Activated CD8-positive, alpha-beta memory T cell treated with anti-CD3 and anti-CD28 coated beads, Interleukin-2, amount 50 U/mL, for 48 hours (primary cell): ENCODE data around the gene P2RX7.

Experiments used
- DNase-seq: peaks from one replicate; pipeline ENCODE4 v3.0.0-alpha.2; 2020

The P2RX7 gene

DNA sequence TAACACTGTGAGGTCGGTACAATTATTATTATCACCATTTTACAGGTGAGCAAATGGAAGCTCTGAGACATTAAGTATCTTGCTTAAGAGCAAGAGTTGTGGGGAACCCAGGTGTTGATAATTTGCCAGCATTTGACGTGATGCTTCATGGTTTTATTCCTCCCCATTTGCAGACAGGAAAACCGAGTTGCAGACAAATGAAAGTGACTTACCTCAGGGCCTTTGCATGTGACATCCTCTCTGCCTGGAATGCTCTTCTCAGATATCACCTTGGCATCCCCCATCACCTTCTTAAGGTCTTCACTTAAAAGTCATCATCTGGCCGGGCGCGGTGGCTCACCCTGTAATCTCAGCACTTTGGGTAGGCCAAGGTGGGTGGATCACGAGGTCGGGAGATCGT lies 21.0 kb upstream of the P2RX7 start:
- no peak for DNase-seq

GRCh38 chr12:121112496-121112895 lies 20.2 kb upstream of the P2RX7 start:
- DNase-seq = no peak

GRCh38 chr12:121113057-121113456 lies 19.6 kb upstream of the P2RX7 start:
- no peak for DNase-seq

- no peak for DNase-seq
Observed at GRCh38 chr12:121114019-121114639, 18.5 kb upstream of the P2RX7 start.

- no peak for DNase-seq
Observed at GRCh38 chr12:121114806-121115205, 17.9 kb upstream of the P2RX7 start.

GRCh38 chr12:121115530-121115929 lies 17.1 kb upstream of the P2RX7 start:
- DNase-seq = no peak

DNA sequence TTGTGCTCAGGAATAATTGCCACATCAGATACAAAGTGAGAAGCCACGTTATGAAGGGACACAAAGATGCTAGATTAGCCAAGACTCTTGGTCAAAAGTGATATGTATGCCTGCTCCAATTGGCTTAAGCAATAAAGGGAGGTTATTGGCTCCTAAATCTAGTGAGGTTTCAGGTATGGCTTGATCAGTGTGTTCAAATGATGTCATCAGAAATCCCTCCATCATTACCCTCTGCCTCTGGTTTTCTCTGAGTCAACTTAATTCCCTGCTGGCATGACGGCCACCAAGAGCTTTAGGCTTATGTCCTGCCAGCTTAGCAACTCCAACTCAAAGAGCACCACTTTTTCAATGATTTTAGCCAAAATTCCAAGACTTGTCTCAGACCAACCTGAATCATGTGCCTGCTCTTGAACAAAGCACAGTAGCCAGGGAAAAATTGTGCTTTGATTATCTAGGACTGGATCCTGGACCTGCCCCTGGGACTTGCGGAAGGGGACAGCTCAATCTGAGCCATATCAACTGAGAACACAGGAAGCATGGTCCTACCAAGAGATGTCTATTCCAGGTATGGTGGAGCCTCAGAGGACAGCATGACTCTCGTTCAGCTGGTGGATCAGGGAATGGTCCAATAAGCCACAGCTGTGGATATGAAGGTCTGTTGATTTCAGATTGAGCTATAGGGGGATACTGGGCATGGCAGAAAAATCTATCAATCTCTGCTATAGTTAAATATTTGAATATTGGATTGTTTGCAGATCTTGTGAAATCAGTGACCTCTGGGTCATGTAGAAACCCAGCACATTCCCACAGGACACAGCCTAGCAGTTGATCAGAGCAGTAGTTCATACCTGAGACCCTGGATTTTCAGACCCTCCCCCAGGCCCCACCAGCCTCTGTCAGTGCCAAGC lies 16.1 kb upstream of the P2RX7 start:
- DNase-seq = no peak

DNA sequence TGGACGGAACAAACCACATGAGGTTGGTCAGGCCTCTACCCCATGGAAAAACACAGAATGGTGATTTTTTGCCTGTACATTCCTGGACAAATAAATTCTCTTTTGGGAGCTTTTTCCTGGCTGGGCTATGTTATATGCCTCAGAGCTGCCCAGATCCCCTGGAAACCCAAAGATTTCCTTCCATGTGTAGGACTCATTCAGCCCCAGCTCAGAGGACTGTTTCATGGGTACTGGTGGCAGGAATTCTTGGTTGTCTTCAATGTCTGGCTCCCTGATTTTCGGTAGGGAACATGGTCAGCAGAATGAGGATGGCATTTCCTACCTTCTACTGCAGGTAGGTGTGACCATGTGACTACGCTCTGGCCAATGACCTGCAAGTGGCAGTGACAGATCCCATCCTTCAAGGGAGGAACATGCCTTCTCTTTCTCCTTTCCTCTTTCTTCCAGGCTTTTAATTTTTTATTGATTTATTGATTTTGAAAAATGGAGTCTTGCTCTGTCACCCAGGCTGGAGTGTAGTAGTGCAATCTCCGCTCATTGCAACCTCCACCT lies 15.4 kb upstream of the P2RX7 start:
- DNase-seq = no peak

DNA sequence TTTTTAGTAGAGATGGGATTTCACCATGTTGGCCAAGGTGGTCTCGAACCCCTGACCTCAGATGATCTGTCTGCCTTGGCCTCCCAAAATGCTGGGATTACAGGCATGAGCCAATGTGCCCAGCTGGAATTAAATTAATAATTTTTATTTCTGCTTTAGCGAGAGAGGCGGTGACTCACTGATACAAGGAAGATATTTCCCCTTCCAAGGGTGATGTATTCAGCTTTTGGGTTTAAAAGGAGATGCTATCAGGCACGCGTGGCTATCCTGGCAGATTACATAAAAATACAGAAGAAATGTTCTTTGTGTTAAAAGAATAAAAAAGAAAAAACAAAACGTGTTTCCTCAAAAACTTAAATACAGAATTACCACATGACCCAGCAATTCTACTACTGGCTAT lies 12.4 kb upstream of the P2RX7 start:
- no peak for DNase-seq

DNA sequence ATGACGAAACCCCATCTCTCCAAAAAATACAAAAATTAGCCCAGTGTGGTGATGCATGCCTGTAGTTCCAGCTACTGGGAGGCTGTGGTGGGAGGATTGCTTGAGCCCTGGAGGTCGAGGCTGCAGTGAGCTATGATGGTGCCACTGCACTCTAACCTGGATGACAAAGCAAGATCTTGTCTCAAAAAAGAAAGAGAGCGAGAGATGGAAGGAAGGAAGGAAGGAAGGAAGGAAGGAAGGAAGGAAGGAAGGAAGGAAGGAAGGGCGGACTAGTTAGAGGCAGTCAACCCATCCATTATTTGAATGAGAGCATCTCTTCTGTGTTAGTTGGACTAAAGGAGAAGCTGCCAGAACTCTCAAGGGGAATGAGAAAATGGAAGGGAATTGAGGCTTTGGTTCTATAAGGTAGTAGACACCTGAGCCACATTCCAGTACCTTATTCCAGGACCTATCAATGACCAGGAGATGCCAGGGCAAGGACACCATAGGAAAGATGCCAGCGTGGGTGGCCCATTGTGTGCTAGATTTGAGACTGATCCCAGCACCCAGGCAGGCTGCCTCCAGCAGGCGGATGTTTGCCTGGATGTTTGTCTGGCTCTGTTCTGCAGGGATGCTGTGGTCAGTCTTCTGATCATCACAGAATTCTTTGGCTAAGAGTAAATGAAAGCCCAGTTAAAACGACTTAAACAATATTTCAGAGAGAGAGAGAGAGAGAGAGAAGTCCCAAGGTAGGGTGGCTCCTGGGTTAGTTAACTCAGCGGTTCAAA lies 11.5 kb upstream of the P2RX7 start:
- no peak for DNase-seq

GRCh38 chr12:121121805-121122204 lies 10.9 kb upstream of the P2RX7 start:
- no peak for DNase-seq

DNA sequence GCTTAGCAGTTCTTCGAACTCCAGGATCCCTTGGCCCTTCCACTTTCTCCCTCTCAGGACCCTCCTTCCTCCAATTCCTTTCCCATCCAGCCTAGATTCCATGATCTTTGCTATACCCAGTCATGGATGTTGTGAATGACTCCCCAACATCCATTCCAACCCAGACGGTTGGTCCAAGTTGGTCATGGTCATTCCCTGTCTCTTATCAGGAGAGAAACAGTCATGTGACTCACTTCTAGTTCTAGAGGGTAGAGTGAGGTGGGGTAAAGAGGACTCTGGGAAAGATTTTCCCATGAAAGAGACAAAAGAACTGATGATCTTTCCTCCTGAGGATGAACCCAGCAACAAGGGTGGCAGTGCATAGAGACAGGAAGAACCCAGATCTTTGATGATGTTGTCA lies 9.2 kb upstream of the P2RX7 start:
- no peak for DNase-seq

DNA sequence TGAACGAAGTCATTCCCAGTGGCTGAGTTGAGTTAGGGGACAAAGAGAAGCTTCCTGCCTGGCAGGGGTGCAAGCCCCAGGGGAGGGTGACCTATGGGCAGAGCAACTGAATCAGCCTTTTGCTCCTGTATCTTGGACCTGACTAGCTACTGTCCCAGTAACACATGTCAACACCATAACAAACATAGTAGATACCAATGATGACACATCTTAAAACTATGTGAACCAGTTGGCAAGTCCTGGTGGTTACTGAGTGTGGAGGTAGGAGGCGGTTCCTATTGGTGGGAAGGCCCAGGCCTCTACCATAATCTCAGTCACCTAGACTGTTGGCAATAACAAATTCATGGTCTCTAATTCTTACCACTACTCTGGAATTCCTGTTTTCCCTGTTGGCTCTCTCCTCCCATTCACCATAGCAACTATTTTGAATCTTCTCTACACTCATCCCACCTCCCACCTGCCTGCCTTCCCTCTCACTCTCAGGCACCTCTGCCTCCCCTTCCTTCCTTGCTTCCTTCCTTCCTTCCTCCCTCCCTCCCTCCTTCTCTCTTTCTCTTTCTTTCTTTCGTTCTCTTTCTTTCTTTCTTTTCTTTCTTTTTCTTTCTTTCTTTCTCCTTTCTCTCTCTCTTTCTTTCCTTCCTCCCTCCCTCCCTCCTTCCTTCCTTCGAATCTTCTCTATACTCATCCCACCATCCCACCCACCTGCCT lies 8.1 kb upstream of the P2RX7 start:
- DNase-seq = no peak

GRCh38 chr12:121127501-121127900 lies 5.2 kb upstream of the P2RX7 start:
- no peak for DNase-seq

DNA sequence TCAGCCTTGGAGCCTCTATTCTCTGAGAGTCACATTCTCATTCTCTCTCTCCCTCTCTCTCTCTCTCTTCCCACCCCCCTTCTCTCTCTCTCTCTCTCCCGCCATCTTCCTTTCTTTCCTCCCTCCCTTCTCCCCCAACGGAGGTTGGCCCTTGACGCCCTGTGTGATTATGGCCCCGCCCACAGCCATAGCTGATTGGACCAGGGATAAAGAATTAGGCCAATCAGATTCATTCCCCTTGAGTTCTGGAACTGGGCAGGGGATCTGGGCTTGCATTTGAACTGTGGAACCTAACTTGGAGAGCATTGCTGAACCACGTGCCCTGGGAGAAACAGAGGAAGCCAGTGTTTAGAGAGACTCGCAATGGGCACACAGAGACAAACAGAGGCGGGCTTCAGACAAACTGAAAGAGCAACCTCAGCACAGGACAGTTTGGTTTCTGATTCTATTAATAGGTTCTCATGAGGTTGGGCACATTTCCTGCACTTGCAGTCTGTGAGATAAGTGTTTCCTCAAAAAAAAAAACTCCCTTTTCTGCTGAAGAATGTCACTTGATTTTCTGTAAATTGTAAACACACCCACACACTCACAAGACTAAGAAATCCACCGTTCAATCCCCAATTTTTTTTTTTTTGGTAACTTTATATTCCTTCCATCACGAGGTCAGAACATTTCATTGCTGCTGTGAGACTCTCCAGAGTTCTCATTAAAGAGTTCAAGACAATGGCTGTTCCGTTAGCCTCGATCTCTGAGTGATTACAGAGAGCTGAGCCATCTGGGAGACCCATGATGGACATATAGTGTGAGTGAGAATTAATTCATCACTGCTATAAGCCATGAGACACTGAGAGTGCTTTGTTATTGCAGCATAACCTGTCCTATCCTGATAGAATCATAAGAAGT lies 3.5 kb upstream of the P2RX7 start:
- peak; percentile 86 for DNase-seq

DNA sequence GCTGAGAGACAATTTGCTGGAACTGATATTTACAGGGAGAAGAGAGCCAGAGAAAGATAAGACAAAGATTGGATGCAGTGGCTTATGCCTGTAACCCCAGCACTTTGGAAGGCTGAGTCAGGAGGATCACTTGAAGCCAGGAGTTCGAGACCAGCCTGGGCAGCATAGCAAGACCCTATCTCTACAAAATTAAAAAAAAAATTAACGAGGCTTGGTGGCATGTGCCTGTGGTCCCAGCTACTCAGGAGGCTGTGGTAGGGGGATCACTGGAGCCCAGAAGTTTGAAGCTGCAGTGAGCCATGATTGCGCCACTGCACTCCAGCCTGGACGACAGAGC lies 2.9 kb upstream of the P2RX7 start:
- DNase-seq = no peak

DNA sequence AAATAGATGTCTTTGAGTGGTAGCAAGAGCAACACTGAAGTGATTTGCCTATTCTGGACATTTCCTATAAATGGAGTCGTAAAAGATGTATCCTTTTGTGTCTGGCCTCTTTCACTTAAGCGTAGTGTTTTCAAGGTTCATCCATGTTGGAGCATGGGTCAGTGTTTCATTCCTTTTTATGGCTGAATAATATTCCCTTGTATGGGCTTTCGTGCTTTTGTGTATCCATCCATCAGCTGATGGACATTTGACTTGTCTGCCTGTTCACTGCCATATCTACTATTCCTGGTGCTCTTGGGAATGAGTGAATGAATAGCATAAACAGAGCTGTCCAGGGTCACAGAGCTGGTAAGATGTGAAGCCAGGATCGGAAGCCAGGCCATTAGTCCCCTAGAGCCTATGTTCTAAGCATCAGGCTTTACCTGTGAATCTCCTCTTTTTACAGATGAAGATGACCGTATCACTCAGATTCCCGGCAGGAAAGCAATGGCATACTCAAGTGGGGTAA lies 1.8 kb upstream of the P2RX7 start:
- DNase-seq = no peak

DNA sequence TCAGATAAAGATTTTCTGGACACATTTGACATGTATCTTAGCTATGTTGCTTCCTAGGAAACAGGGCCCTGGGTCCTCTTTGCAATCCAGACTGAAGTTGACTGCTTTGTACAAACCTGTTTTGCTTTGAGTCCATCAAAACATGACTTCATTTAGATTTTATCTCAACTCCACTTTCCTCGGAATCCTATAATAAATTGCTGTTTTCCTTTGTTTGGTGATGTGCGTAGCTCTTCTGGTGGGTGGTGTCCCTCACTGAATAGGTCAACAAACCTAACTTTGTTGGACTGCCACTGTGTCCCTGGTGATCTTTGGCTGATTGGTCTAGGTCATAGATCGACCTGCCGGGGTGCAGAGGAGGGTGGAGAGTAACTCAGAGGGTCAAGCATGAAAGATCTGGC lies 735 bp upstream of the P2RX7 start:
- no peak for DNase-seq

- DNase-seq = no peak
Observed at GRCh38 chr12:121133838-121134237, 1.2 kb downstream of the P2RX7 start.

DNA sequence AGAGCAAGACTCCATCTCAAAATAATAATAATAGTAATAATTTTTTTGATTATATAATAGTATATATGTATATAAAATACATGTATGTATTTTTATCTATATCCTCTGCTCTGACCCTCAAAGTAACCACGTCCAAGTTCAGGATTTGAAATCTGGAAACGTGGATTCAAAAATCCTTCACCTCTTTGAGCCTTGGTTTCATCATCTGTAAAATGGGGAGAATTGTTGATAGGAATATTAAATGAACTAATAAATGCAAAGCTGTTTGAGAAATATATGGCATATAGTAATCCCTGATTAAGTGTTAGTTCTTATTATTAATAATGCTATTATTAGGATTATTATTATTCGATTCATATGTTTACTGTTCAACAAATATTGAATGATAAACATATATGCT lies 2.6 kb downstream of the P2RX7 start:
- DNase-seq = no peak

DNA sequence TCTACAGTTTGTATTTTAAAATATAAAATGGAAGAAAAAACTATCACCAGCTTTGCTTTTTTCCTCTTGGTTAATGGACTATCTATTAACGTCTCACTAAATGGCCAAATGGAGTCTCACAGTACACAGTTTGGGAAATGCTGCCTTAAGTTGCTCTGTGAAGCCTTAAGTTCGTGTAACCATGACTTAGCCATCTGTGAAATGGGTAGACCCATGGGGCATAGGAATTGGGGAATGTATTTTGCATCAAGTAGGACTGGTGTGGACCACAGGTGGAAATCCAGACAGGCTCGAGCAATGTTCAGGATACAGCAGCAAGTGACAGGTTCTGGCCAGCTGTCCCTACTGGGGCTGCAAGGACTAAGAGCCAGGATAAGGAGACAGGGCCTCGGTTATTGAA lies 4.8 kb downstream of the P2RX7 start:
- no peak for DNase-seq

DNA sequence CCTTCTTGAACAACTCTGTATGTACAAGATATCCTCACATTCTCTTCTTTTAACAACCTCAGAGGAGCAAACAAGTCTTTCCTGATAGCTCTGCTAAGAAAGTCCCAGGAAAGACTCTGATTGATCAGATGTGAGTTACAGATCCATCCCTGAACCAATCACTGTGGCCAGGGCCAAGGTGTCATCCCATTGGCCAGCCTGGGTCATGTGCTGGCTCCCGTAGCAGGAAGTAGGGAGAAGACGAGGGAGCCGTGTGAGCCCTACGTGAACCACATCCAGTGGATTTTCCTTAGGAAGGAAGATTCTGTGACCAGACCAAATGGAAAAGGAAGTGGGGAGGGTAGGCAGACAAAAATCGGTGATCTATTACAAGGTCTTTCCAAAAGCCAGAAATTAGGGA lies 5.6 kb downstream of the P2RX7 start:
- no peak for DNase-seq
